Neural cell (in vitro differentiated cells): ENCODE data around the gene RSPO3. TPM values are rescaled to one million over a fixed set of nuclear protein-coding genes. Genes with fewer than 3 reads are reported as not detected.

Experiments used
- H2AFZ ChIP-seq: fragments of 200-600, 300-800 bp; sonication (generic), shearing (Covaris generic); 2 replicates; pipeline ENCODE4 v1.6.0; 2014; ENCODE audit warnings: low read depth, mild to moderate bottlenecking, antibody characterized with exemption, low read length, moderate library complexity
- H3F3A ChIP-seq: fragments of 200-600 bp; shearing (Covaris generic); 2 replicates; pipeline ENCODE4 v1.6.1; 2016; ENCODE audit warnings: mild to moderate bottlenecking, moderate library complexity, mixed read lengths, antibody characterized with exemption, low read length; ENCODE audit not compliant: insufficient read depth, poor library complexity, severe bottlenecking
- H3K27ac ChIP-seq: fragments of 200-600, 300-800 bp; sonication (generic), shearing (Covaris generic); 2 replicates; pipeline ENCODE4 v1.5.1; 2014; ENCODE audit warnings: mild to moderate bottlenecking, low read length, moderate library complexity
- H3K27me3 ChIP-seq: fragments of 300-800, 200-600 bp; sonication (generic), shearing (Covaris generic); 2 replicates; pipeline ENCODE4 v1.6.0; 2014; ENCODE audit warnings: mild to moderate bottlenecking, low read depth, low read length, moderate library complexity; ENCODE audit not compliant: insufficient read depth
- H3K36me3 ChIP-seq: fragments of 300-800, 200-600 bp; sonication (generic), shearing (Covaris generic); 2 replicates; pipeline ENCODE4 v1.5.1; 2014; ENCODE audit warnings: mild to moderate bottlenecking, antibody characterized with exemption, low read length, moderate library complexity; ENCODE audit not compliant: insufficient read depth
- H3K4me2 ChIP-seq: fragments of 300-800, 200-600 bp; sonication (generic), shearing (Covaris generic); 2 replicates; pipeline ENCODE4 v1.6.0; 2014; ENCODE audit warnings: mild to moderate bottlenecking, low read length
- H3K4me3 ChIP-seq: fragments of 300-800, 200-600 bp; sonication (generic), shearing (Covaris generic); 2 replicates; pipeline ENCODE4 v1.5.1; 2014; ENCODE audit warnings: mild to moderate bottlenecking, low read length, moderate library complexity
- H3K79me2 ChIP-seq: fragments of 200-600 bp; shearing (Covaris generic); replicated peaks from 2 replicates; pipeline ENCODE4 v1.6.0; 2014; ENCODE audit warnings: mild to moderate bottlenecking, low read length, moderate library complexity; ENCODE audit not compliant: insufficient read depth
- H3K9ac ChIP-seq: fragments of 300-800, 200-600 bp; sonication (generic), shearing (Covaris generic); 2 replicates; pipeline ENCODE4 v1.6.1; 2016; ENCODE audit warnings: mild to moderate bottlenecking, low read length, mixed read lengths
- H3K9me2 ChIP-seq: fragments of 200-600 bp; shearing (Covaris generic); 2 replicates; pipeline ENCODE4 v1.6.1; 2016; ENCODE audit warnings: mild to moderate bottlenecking, low read length, mixed read lengths; ENCODE audit not compliant: insufficient read depth
- H3K9me3 ChIP-seq: fragments of 200-600, 300-800 bp; sonication (generic), shearing (Covaris generic); 2 replicates; pipeline ENCODE4 v1.6.1; 2016; ENCODE audit warnings: mild to moderate bottlenecking, mixed run types, low read length, moderate library complexity, mixed read lengths
- H4K20me1 ChIP-seq: fragments of 200-600 bp; shearing (Covaris generic); 2 replicates; pipeline ENCODE4 v1.6.1; 2016; ENCODE audit warnings: mild to moderate bottlenecking, mixed run types; ENCODE audit not compliant: insufficient read depth
- EP300 ChIP-seq: fragments of 450-650 bp; conservative IDR thresholded peaks from 2 replicates; pipeline ENCODE4 v1.6.1; 2014; ENCODE audit warnings: antibody characterized with exemption, mild to moderate bottlenecking, moderate library complexity; ENCODE audit not compliant: poor library complexity, severe bottlenecking
- EZH2 ChIP-seq: fragments of 200-600, 300-800 bp; shearing (Covaris generic), sonication (generic); IDR thresholded peaks from 2 replicates; pipeline ENCODE4 v1.6.1; 2014; ENCODE audit warnings: antibody characterized with exemption, low read length, borderline replicate concordance, mild to moderate bottlenecking; ENCODE audit not compliant: insufficient read depth, poor library complexity, severe bottlenecking
- MXI1 ChIP-seq: fragments of 450-650 bp; conservative IDR thresholded peaks from 2 replicates; pipeline ENCODE4 v1.6.1; 2014; ENCODE audit warnings: antibody characterized with exemption, mild to moderate bottlenecking; ENCODE audit not compliant: poor library complexity, severe bottlenecking
- POLR2AphosphoS5 ChIP-seq: IDR thresholded peaks from 2 replicates; pipeline ENCODE4 v1.6.1; 2012
- RAD21 ChIP-seq: fragments of 450-650 bp; conservative IDR thresholded peaks from 2 replicates; pipeline ENCODE4 v1.6.1; 2014; ENCODE audit warnings: antibody characterized with exemption, mild to moderate bottlenecking, moderate library complexity
- SMC3 ChIP-seq: fragments of 450-650 bp; conservative IDR thresholded peaks from 2 replicates; pipeline ENCODE4 v1.6.1; 2014; ENCODE audit warnings: antibody characterized with exemption, mild to moderate bottlenecking, moderate library complexity; ENCODE audit not compliant: poor library complexity
- TAF1 ChIP-seq: IDR thresholded peaks from 2 replicates; pipeline ENCODE4 v1.6.1; 2012; ENCODE audit warnings: low read depth
- polyA plus RNA-seq: library from polyadenylated mRNA; depleted of rRNA; stranded (reverse); fragments of >200 nt; gene quantifications from 2 replicates; pipeline ENCODE4 v1.2.3, GENCODE V29; 2014
- TF ChIP-seq, protein P1 (sequence below): fragments of 450-650 bp; IDR thresholded peaks from 2 replicates; pipeline ENCODE4 v1.5.1; 2014; ENCODE audit warnings: antibody characterized with exemption, mild to moderate bottlenecking, moderate library complexity; ENCODE audit not compliant: poor library complexity, severe bottlenecking
- TF ChIP-seq, protein P2 (sequence below): IDR thresholded peaks from 2 replicates; pipeline ENCODE4 v1.6.1; 2012; ENCODE audit warnings: borderline replicate concordance

RSPO3 gene
- polyA plus RNA-seq, 1 donor from 2014 or later: 0.48 TPM

DNA sequence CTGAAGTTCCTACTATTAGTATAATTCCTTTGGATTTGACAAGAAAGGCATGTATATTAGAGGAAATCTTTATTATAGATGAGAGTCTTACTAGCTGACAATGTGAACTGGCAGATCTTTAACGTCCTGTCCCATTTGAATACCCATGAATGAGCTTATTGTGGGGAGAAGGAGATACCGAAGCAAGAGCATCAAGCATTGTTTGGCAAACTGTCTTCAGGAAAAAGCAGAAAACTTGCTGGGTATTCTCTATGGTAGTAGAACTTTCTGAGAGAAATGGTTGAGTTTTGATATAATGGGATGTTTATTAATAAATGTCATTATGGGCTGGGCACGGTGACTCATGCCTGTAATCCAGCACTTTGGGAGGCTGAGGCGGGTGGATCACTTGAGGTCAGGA lies 18.3 kb downstream of the RSPO3 start:
- H3F3A ChIP-seq: no peaks in the 10 kb centered on the region
- H3K9me3 ChIP-seq: no peaks in the 10 kb centered on the region
- H4K20me1 ChIP-seq: no peaks in the 10 kb centered on the region
- TF ChIP-seq, protein P1, sequence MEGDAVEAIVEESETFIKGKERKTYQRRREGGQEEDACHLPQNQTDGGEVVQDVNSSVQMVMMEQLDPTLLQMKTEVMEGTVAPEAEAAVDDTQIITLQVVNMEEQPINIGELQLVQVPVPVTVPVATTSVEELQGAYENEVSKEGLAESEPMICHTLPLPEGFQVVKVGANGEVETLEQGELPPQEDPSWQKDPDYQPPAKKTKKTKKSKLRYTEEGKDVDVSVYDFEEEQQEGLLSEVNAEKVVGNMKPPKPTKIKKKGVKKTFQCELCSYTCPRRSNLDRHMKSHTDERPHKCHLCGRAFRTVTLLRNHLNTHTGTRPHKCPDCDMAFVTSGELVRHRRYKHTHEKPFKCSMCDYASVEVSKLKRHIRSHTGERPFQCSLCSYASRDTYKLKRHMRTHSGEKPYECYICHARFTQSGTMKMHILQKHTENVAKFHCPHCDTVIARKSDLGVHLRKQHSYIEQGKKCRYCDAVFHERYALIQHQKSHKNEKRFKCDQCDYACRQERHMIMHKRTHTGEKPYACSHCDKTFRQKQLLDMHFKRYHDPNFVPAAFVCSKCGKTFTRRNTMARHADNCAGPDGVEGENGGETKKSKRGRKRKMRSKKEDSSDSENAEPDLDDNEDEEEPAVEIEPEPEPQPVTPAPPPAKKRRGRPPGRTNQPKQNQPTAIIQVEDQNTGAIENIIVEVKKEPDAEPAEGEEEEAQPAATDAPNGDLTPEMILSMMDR: no peak
- TF ChIP-seq MXI1 (no peak), POLR2AphosphoS5 (no peak), SMC3 (no peak), EP300 (no peak), TAF1 (no peak), EZH2 (no peak), RAD21 (no peak)
- TF ChIP-seq, protein P2, sequence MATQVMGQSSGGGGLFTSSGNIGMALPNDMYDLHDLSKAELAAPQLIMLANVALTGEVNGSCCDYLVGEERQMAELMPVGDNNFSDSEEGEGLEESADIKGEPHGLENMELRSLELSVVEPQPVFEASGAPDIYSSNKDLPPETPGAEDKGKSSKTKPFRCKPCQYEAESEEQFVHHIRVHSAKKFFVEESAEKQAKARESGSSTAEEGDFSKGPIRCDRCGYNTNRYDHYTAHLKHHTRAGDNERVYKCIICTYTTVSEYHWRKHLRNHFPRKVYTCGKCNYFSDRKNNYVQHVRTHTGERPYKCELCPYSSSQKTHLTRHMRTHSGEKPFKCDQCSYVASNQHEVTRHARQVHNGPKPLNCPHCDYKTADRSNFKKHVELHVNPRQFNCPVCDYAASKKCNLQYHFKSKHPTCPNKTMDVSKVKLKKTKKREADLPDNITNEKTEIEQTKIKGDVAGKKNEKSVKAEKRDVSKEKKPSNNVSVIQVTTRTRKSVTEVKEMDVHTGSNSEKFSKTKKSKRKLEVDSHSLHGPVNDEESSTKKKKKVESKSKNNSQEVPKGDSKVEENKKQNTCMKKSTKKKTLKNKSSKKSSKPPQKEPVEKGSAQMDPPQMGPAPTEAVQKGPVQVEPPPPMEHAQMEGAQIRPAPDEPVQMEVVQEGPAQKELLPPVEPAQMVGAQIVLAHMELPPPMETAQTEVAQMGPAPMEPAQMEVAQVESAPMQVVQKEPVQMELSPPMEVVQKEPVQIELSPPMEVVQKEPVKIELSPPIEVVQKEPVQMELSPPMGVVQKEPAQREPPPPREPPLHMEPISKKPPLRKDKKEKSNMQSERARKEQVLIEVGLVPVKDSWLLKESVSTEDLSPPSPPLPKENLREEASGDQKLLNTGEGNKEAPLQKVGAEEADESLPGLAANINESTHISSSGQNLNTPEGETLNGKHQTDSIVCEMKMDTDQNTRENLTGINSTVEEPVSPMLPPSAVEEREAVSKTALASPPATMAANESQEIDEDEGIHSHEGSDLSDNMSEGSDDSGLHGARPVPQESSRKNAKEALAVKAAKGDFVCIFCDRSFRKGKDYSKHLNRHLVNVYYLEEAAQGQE: no peak
- no peaks in the 10 kb centered on the region for H3K9me2 ChIP-seq
- H3K27ac ChIP-seq: no peak overlapping the region
- no peak overlapping the region for H3K9ac ChIP-seq
- H3K4me3 ChIP-seq: no peak overlapping the region
- no peaks in the 10 kb centered on the region for H3K27me3 ChIP-seq
- H3K79me2 ChIP-seq: no peaks in the 10 kb centered on the region
- no peak overlapping the region for H2AFZ ChIP-seq
- no peak overlapping the region for H3K4me2 ChIP-seq
- no peaks in the 10 kb centered on the region for H3K36me3 ChIP-seq

GRCh38 chr6:127146932-127147331 lies 28.5 kb downstream of the RSPO3 start:
- no peaks in the 10 kb centered on the region for H3K9me2 ChIP-seq
- no peaks in the 10 kb centered on the region for H3K9me3 ChIP-seq
- no peaks in the 10 kb centered on the region for H3K79me2 ChIP-seq
- H3K27me3 ChIP-seq: no peaks in the 10 kb centered on the region
- H3K4me2 ChIP-seq: no peak overlapping the region
- TF ChIP-seq POLR2AphosphoS5 (no peak), TAF1 (no peak)
- TF ChIP-seq, protein P2: no peak
- no peak overlapping the region for H2AFZ ChIP-seq
- no peaks in the 10 kb centered on the region for H3F3A ChIP-seq
- H3K9ac ChIP-seq: no peak overlapping the region
- no peaks in the 10 kb centered on the region for H3K36me3 ChIP-seq
- H3K27ac ChIP-seq: no peak overlapping the region
- no peak overlapping the region for H3K4me3 ChIP-seq
- H4K20me1 ChIP-seq: no peaks in the 10 kb centered on the region
